ENCODE measurements around the gene MTUS2. TPM values are rescaled to one million over a fixed set of nuclear protein-coding genes. Genes with fewer than 3 reads are reported as not detected.

Gene MTUS2
- total RNA-seq, 1 experiment from 2014 or later, result 1.7 TPM

DNA sequence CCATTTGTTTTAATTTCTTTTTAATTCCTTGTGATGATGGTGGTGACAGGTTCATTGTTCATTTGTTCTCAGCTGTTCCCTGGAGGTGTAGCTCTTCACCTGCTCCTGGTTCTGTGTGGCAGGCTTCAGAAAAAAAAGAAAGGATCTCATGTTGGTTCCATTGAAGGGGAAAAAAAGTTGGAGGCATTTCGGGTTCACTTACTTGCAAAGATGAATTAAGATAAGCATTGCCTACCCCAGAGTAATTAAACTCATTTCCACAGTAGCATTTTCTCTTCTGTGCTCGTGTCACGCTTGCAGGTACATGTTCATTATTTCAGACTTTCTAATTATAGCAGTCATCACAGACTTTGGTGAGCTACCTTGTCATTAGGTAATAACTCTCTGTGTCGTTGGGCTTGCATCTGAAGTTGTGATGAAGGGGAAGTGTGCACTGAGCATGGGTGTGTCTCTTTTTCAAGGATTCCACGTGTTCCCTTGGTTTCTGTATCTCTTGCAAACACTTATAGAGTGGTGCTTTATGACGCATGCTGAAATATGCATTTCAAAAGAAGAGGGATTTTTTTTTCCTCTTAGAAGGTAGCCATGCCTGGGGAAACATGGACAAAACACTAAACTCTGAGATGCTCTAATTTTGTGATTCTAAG lies 69.1 kb downstream of the MTUS2 start:
- TF ChIP-seq CTCF (IDR thresholded peaks at IDR 0.05; ENCODE audit: insufficient read depth in 1 of 2, low read depth in 1 of 2, low read length in 1 of 2, severe bottlenecking in 1 of 2, unreplicated experiment in 1 of 2), result no peak
- Histone ChIP-seq H3K27me3 (replicated peaks; ENCODE audit: control insufficient read depth, insufficient read depth, low read length) (no peaks in the 10 kb centered on the region; the same call in 1 of the 2 replicates), H3K9me3 (no peaks in the 10 kb centered on the region), H3K4me3 (ENCODE audit: low read depth, low read length) (no peak overlapping the region), H3K4me1 (no peaks in the 10 kb centered on the region), H3K36me3 (ENCODE audit: control insufficient read depth, insufficient read depth, low read length) (no peaks in the 10 kb centered on the region)
- Mint-ChIP-seq H3K27me3 (ENCODE audit: insufficient read depth, unreplicated experiment) (peaks cover 17% of the 10 kb centered on the region), H3K4me1 (ENCODE audit: low read depth, unreplicated experiment) (no peaks in the 10 kb centered on the region), H3K9me3 (ENCODE audit: unreplicated experiment) (no peaks in the 10 kb centered on the region), H3K27ac (ENCODE audit: unreplicated experiment) (no peak overlapping the region), H3K36me3 (ENCODE audit: insufficient read depth, unreplicated experiment) (no peaks in the 10 kb centered on the region), H3K4me3 (ENCODE audit: unreplicated experiment) (no peak overlapping the region)
- ChIA-PET POLR2A (no interaction called here), CTCF (no interaction called here)
- intact Hi-C loops (cut with micrococcal nuclease; ENCODE audit: unreplicated experiment), result no loop called here
- no TSS peak for BruUV-seq (replicated peaks)
- DNase-seq, result no peak

DNA sequence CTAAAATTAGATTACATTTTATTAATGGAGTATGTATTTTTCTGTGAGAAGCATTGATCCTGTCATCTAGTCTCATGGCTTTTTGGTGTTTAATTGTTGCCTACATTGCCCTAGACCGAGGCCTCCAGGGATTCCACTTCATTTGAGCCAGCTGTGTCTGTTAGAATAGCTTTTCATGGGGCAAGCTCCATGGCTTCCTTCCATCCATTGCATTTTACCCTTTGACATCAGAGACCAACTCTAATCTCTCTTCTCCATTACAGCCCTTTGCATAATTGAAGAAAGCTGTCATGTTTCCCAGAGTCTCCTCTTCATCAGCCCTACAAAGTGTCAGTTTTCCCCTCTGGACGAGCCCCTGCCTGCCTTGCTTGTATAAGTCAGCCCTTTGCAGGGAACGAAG lies 70.6 kb downstream of the MTUS2 start:
- no peak overlapping the region for H3K27ac Mint-ChIP-seq (ENCODE audit: unreplicated experiment)
- no TSS peak for BruUV-seq (replicated peaks)

DNA sequence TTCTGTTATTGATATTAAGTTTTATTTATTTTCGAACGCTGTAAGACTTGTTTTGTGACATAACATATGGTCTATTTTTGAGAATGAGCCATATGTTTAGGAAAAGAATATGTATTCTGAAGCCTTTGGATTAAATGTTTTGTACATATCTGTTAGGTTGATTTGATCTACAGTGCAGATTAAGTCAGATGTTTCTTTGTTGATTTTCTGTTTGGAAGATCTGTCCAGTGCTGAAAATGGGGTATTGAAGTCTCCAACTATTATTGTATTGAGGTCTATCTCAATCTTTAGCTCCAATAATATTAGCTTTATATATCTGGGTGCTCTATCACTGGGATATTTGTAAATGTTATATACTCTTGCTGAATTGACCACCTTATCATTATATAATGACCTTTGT lies 97.9 kb downstream of the MTUS2 start:
- H3K4me3 Mint-ChIP-seq (ENCODE audit: unreplicated experiment), result no peak overlapping the region
- H3K27me3 ChIP-seq (replicated peaks; ENCODE audit: control insufficient read depth, insufficient read depth, low read length), result no peaks in the 10 kb centered on the region; the same call in 1 of the 2 replicates
- no peak overlapping the region for H3K4me3 ChIP-seq (ENCODE audit: low read depth, low read length)
- H3K36me3 ChIP-seq (ENCODE audit: control insufficient read depth, insufficient read depth, low read length), result no peaks in the 10 kb centered on the region
- TF ChIP-seq CTCF (IDR thresholded peaks at IDR 0.05; ENCODE audit: insufficient read depth in 1 of 2, low read depth in 1 of 2, low read length in 1 of 2, severe bottlenecking in 1 of 2, unreplicated experiment in 1 of 2), result no peak
- ChIA-PET POLR2A (no interaction called here), CTCF (no interaction called here)
- no peaks in the 10 kb centered on the region for H3K4me1 ChIP-seq
- H3K9me3 ChIP-seq, result no peaks in the 10 kb centered on the region
- peaks cover 12% of the 10 kb centered on the region for H3K9me3 Mint-ChIP-seq (ENCODE audit: unreplicated experiment)
- DNase-seq, result no peak
- peaks cover 9% of the 10 kb centered on the region for H3K27me3 Mint-ChIP-seq (ENCODE audit: insufficient read depth, unreplicated experiment)
- no peak overlapping the region for H3K27ac Mint-ChIP-seq (ENCODE audit: unreplicated experiment)
- intact Hi-C loops (cut with micrococcal nuclease; ENCODE audit: unreplicated experiment), result no loop called here
- no TSS peak for BruUV-seq (replicated peaks)
- H3K36me3 Mint-ChIP-seq (ENCODE audit: insufficient read depth, unreplicated experiment), result no peaks in the 10 kb centered on the region
- H3K4me1 Mint-ChIP-seq (ENCODE audit: low read depth, unreplicated experiment), result no peaks in the 10 kb centered on the region

More for the DNA sequence above, 70.6 kb downstream of the MTUS2 start:
- DNase-seq, result no peak
- Histone ChIP-seq H3K4me3 (ENCODE audit: low read depth, low read length) (no peak overlapping the region), H3K36me3 (ENCODE audit: control insufficient read depth, insufficient read depth, low read length) (no peaks in the 10 kb centered on the region), H3K4me1 (no peaks in the 10 kb centered on the region), H3K27me3 (replicated peaks; ENCODE audit: control insufficient read depth, insufficient read depth, low read length) (no peaks in the 10 kb centered on the region; the same call in 1 of the 2 replicates), H3K9me3 (no peaks in the 10 kb centered on the region)
- CTCF ChIA-PET, result no interaction called here
- intact Hi-C loops (cut with micrococcal nuclease; ENCODE audit: unreplicated experiment), result no loop called here
- H3K27me3 Mint-ChIP-seq (ENCODE audit: insufficient read depth, unreplicated experiment), result peaks cover 16% of the 10 kb centered on the region
- no peak for TF ChIP-seq CTCF (IDR thresholded peaks at IDR 0.05; ENCODE audit: insufficient read depth in 1 of 2, low read depth in 1 of 2, low read length in 1 of 2, severe bottlenecking in 1 of 2, unreplicated experiment in 1 of 2)
- H3K4me1 Mint-ChIP-seq (ENCODE audit: low read depth, unreplicated experiment), result no peaks in the 10 kb centered on the region
- H3K4me3 Mint-ChIP-seq (ENCODE audit: unreplicated experiment), result no peak overlapping the region
- H3K9me3 Mint-ChIP-seq (ENCODE audit: unreplicated experiment), result no peaks in the 10 kb centered on the region
- no peaks in the 10 kb centered on the region for H3K36me3 Mint-ChIP-seq (ENCODE audit: insufficient read depth, unreplicated experiment)
- POLR2A ChIA-PET, result no interaction called here
